ENCODE measurements around the gene TTYH2. TPM values are rescaled to one million over a fixed set of nuclear protein-coding genes. Genes with fewer than 3 reads are reported as not detected.
"Not testable (repeated sequence)": the region's sequence is repeated elsewhere in the genome, so short reads cannot be mapped to it uniquely, and the experiment has no call there.

TTYH2 gene
- total and polyA plus RNA-seq, 7 experiments from 2014 or later, result 1.9 to 15.8 (median 9.8) TPM

GRCh38 chr17:74274709-74275340 lies 61.5 kb downstream of the TTYH2 start:
- peaks cover 0 to 1% (median 0%) of the 10 kb centered on the region in 5 donors for H3K36me3 Mint-ChIP-seq
- DNase-seq (no peak), ATAC-seq (peak; percentile 56)
- peaks cover 0 to 24% (median 5%) of the 10 kb centered on the region in 5 donors for H3K27me3 Mint-ChIP-seq
- H3K4me1 Mint-ChIP-seq, result peaks cover 11 to 43% (median 23%) of the 10 kb centered on the region in 7 donors
- CTCF ChIA-PET, result interaction anchor here (1.0 kb wide), 1 partner anchor 22 kb away, joined by 3 read pairs; no protein-coding TSS in a partner anchor
- Histone ChIP-seq H3K36me3 (ENCODE audit: control insufficient read depth in 2 of 3, insufficient read depth in 3 of 3, low read length in 3 of 3) (no peaks in the 10 kb centered on the region), H3K9me3 (ENCODE audit: control insufficient read depth in 2 of 3, low read length in 3 of 3) (no peaks in the 10 kb centered on the region), H3K27ac (ENCODE audit: low read depth, low read length) (no peak overlapping the region), H3K4me1 (ENCODE audit: control insufficient read depth in 2 of 2, insufficient read depth in 2 of 2, low read length in 2 of 2) (peaks cover 17 to 23% of the 10 kb centered on the region in 2 donors), H3K4me3 (ENCODE audit: low read length) (peak overlapping the region; percentile 50), H3K27me3 (ENCODE audit: control insufficient read depth in 2 of 2, insufficient read depth in 2 of 2, low read length in 2 of 2) (no peaks in the 10 kb centered on the region)
- H3K27ac Mint-ChIP-seq, result peak overlapping the region in 6 of 9 donors; percentile 25 to 85 (median 50)
- POLR2A ChIA-PET, result interaction anchor here (0.6 to 0.7 kb wide), 2 partner anchors 12 to 14 kb away, joined by 3 to 4 read pairs; no protein-coding TSS in a partner anchor
- H3K9me3 Mint-ChIP-seq, result peaks cover 0 to 1% (median 0%) of the 10 kb centered on the region in 11 donors
- H3K4me3 Mint-ChIP-seq, result peak overlapping the region in 9 of 10 donors; percentile 13 to 84 (median 62)
- intact Hi-C loops (cut with micrococcal nuclease), result no loop called here

- ChIA-PET CTCF (no interaction called here), POLR2A (interaction anchor here (0.7 kb wide), 2 partner anchors 9 to 12 kb away, joined by 3 read pairs; no protein-coding TSS in a partner anchor)
- H3K9me3 ChIP-seq (ENCODE audit: control insufficient read depth in 2 of 3, low read length in 3 of 3), result no peaks in the 10 kb centered on the region
- H3K36me3 ChIP-seq (ENCODE audit: control insufficient read depth in 2 of 3, insufficient read depth in 3 of 3, low read length in 3 of 3), result no peaks in the 10 kb centered on the region
- ATAC-seq (no peak), DNase-seq (no peak)
- no peaks in the 10 kb centered on the region for H3K27me3 ChIP-seq (ENCODE audit: control insufficient read depth in 2 of 2, insufficient read depth in 2 of 2, low read length in 2 of 2)
- intact Hi-C loops (cut with micrococcal nuclease), result no loop called here
- Mint-ChIP-seq H3K9me3 (peaks cover 0 to 1% (median 0%) of the 10 kb centered on the region in 11 donors), H3K27me3 (peaks cover 0 to 15% (median 5%) of the 10 kb centered on the region in 5 donors), H3K27ac (peak overlapping the region in 5 of 9 donors; percentile 11 to 76 (median 59)), H3K36me3 (peaks cover 0 to 4% (median 0%) of the 10 kb centered on the region in 5 donors), H3K4me3 (peak overlapping the region in 1 of 10 donors; percentile 61), H3K4me1 (peaks cover 15 to 55% (median 31%) of the 10 kb centered on the region in 7 donors)
- H3K4me3 ChIP-seq (ENCODE audit: low read length), result no peak overlapping the region
- no peak overlapping the region for H3K27ac ChIP-seq (ENCODE audit: low read depth, low read length)
- H3K4me1 ChIP-seq (ENCODE audit: control insufficient read depth in 2 of 2, insufficient read depth in 2 of 2, low read length in 2 of 2), result peaks cover 25 to 35% of the 10 kb centered on the region in 2 donors
These were observed 62.7 kb downstream of the TTYH2 start for GRCh38 chr17:74276051-74276476.

GRCh38 chr17:74276541-74277009 lies 63.2 kb downstream of the TTYH2 start:
- Histone ChIP-seq H3K27me3 (ENCODE audit: control insufficient read depth in 2 of 2, insufficient read depth in 2 of 2, low read length in 2 of 2) (no peaks in the 10 kb centered on the region), H3K4me1 (ENCODE audit: control insufficient read depth in 2 of 2, insufficient read depth in 2 of 2, low read length in 2 of 2) (peaks cover 25 to 36% of the 10 kb centered on the region in 2 donors), H3K9me3 (ENCODE audit: control insufficient read depth in 2 of 3, low read length in 3 of 3) (no peaks in the 10 kb centered on the region), H3K4me3 (ENCODE audit: low read length) (no peak overlapping the region), H3K36me3 (ENCODE audit: control insufficient read depth in 2 of 3, insufficient read depth in 3 of 3, low read length in 3 of 3) (no peaks in the 10 kb centered on the region), H3K27ac (ENCODE audit: low read depth, low read length) (no peak overlapping the region)
- Mint-ChIP-seq H3K27me3 (peaks cover 0 to 14% (median 5%) of the 10 kb centered on the region in 5 donors), H3K4me3 (no peak overlapping the region), H3K9me3 (peaks cover 0 to 1% (median 0%) of the 10 kb centered on the region in 11 donors), H3K36me3 (peaks cover 0 to 4% (median 0%) of the 10 kb centered on the region in 5 donors), H3K27ac (peak overlapping the region in 6 of 9 donors; percentile 11 to 76 (median 50)), H3K4me1 (peaks cover 15 to 59% (median 31%) of the 10 kb centered on the region in 7 donors)
- intact Hi-C loops (cut with micrococcal nuclease), result no loop called here
- POLR2A ChIA-PET, result interaction anchor here (0.7 kb wide), 1 partner anchor 11 kb away, joined by 3 read pairs; no protein-coding TSS in a partner anchor
- CTCF ChIA-PET, result interaction anchor here (0.5 kb wide), 1 partner anchor 21 kb away, joined by 3 read pairs; no protein-coding TSS in a partner anchor
- DNase-seq (no peak), ATAC-seq (no peak)

GRCh38 chr17:74277935-74278334 lies 64.6 kb downstream of the TTYH2 start:
- no peaks in the 10 kb centered on the region for H3K36me3 ChIP-seq (ENCODE audit: control insufficient read depth in 2 of 3, insufficient read depth in 3 of 3, low read length in 3 of 3)
- DNase-seq (no peak), ATAC-seq (no peak)
- CTCF ChIA-PET, result no interaction called here
- Mint-ChIP-seq H3K4me3 (no peak overlapping the region), H3K4me1 (peaks cover 19 to 68% (median 39%) of the 10 kb centered on the region in 7 donors), H3K9me3 (peaks cover 0 to 2% (median 0%) of the 10 kb centered on the region in 11 donors), H3K27ac (peak overlapping the region in 1 of 9 donors; percentile 49), H3K36me3 (peaks cover 0 to 5% (median 0%) of the 10 kb centered on the region in 5 donors), H3K27me3 (peaks cover 0 to 10% (median 1%) of the 10 kb centered on the region in 5 donors)
- no peaks in the 10 kb centered on the region for H3K9me3 ChIP-seq (ENCODE audit: control insufficient read depth in 2 of 3, low read length in 3 of 3)
- POLR2A ChIA-PET, result no interaction called here
- H3K27me3 ChIP-seq (ENCODE audit: control insufficient read depth in 2 of 2, insufficient read depth in 2 of 2, low read length in 2 of 2), result no peaks in the 10 kb centered on the region
- H3K4me1 ChIP-seq (ENCODE audit: control insufficient read depth in 2 of 2, insufficient read depth in 2 of 2, low read length in 2 of 2), result peaks cover 36 to 49% of the 10 kb centered on the region in 2 donors
- no peak overlapping the region for H3K27ac ChIP-seq (ENCODE audit: low read depth, low read length)
- intact Hi-C loops (cut with micrococcal nuclease), result no loop called here
- H3K4me3 ChIP-seq (ENCODE audit: low read length), result no peak overlapping the region

- peaks cover 15 to 67% (median 33%) of the 10 kb centered on the region in 7 donors for H3K4me1 Mint-ChIP-seq
- H3K9me3 Mint-ChIP-seq, result not testable (repeated sequence)
- intact Hi-C loops (cut with micrococcal nuclease), result loop anchor here (1.0 to 5.0 kb wide), 2 partner anchors 66 to 67 kb away; partner anchors contain the start of gene TTYH2 (in 2 of the 2)
These were observed 66.2 kb downstream of the TTYH2 start for GRCh38 chr17:74279617-74280016.

GRCh38 chr17:74280093-74280513 lies 66.7 kb downstream of the TTYH2 start:
- peak in 8 of 9 donors; percentile 16 to 59 (median 45) for DNase-seq
- Mint-ChIP-seq H3K4me3 (peak overlapping the region in 7 of 10 donors; percentile 3 to 65 (median 25)), H3K36me3 (peaks cover 0 to 6% (median 0%) of the 10 kb centered on the region in 5 donors), H3K27ac (peak overlapping the region; percentile 79 to 96 (median 90)), H3K9me3 (peaks cover 0 to 3% (median 0%) of the 10 kb centered on the region in 11 donors), H3K27me3 (no peaks in the 10 kb centered on the region), H3K4me1 (peaks cover 16 to 67% (median 33%) of the 10 kb centered on the region in 7 donors)
- ATAC-seq, result peak; percentile 87
- ChIA-PET POLR2A (interaction anchor here (0.5 to 3.6 kb wide), 3 partner anchors 10 to 674 kb away, joined by 3 to 16 read pairs (median 7); no protein-coding TSS in a partner anchor), CTCF (no interaction called here)
- H3K27me3 ChIP-seq (ENCODE audit: control insufficient read depth in 2 of 2, insufficient read depth in 2 of 2, low read length in 2 of 2), result no peaks in the 10 kb centered on the region
- intact Hi-C loops (cut with micrococcal nuclease), result loop anchor here (1.0 to 5.0 kb wide), 2 partner anchors 67 to 68 kb away; partner anchors contain the start of gene TTYH2 (in 2 of the 2)
- no peak overlapping the region for H3K4me3 ChIP-seq (ENCODE audit: low read length)
- H3K27ac ChIP-seq (ENCODE audit: low read depth, low read length), result peak overlapping the region; percentile 67
- H3K4me1 ChIP-seq (ENCODE audit: control insufficient read depth in 2 of 2, insufficient read depth in 2 of 2, low read length in 2 of 2), result peaks cover 40 to 54% of the 10 kb centered on the region in 2 donors
- no peaks in the 10 kb centered on the region for H3K36me3 ChIP-seq (ENCODE audit: control insufficient read depth in 2 of 3, insufficient read depth in 3 of 3, low read length in 3 of 3)
- no peaks in the 10 kb centered on the region for H3K9me3 ChIP-seq (ENCODE audit: control insufficient read depth in 2 of 3, low read length in 3 of 3)

More at GRCh38 chr17:74279617-74280016, 66.2 kb downstream of the TTYH2 start:
- peak overlapping the region in 5 of 10 donors; percentile 16 to 65 (median 57) for H3K4me3 Mint-ChIP-seq
- H3K27me3 Mint-ChIP-seq; ATAC-seq; H3K36me3 ChIP-seq (ENCODE audit: control insufficient read depth in 2 of 3, insufficient read depth in 3 of 3, low read length in 3 of 3); H3K9me3 ChIP-seq (ENCODE audit: control insufficient read depth in 2 of 3, low read length in 3 of 3); H3K27me3 ChIP-seq (ENCODE audit: control insufficient read depth in 2 of 2, insufficient read depth in 2 of 2, low read length in 2 of 2); DNase-seq; H3K36me3 Mint-ChIP-seq; CTCF ChIA-PET; H3K4me3 ChIP-seq (ENCODE audit: low read length): not testable (repeated sequence)
- H3K27ac Mint-ChIP-seq, result peak overlapping the region; percentile 79 to 96 (median 90)
- POLR2A ChIA-PET, result interaction anchor here (0.7 to 3.6 kb wide), 3 partner anchors 61 to 674 kb away, joined by 3 to 16 read pairs (median 7); no protein-coding TSS in a partner anchor
- Histone ChIP-seq H3K4me1 (ENCODE audit: control insufficient read depth in 2 of 2, insufficient read depth in 2 of 2, low read length in 2 of 2) (peaks cover 39 to 54% of the 10 kb centered on the region in 2 donors), H3K27ac (ENCODE audit: low read depth, low read length) (peak overlapping the region; percentile 67)

All from naive thymus-derived CD4-positive, alpha-beta T cell (primary cell).